SK-N-SH treated with all-trans-retinoic acid at 6 μM for 48 hours (cell line): ENCODE results near the gene ADM.

Source experiments
- ATAC-seq: fragments of 200-7000 bp; cut with Tn5 transposase; 3 replicates; pipeline ENCODE4 v1.9.1; 2020; ENCODE audit warnings: mild to moderate bottlenecking, moderate library complexity
- ARNTL ChIP-seq: fragments of 450-650 bp; formaldehyde crosslinking; IDR thresholded peaks from 2 replicates; pipeline ENCODE4 v1.5.0; 2020; ENCODE audit warnings: low read depth, mild to moderate bottlenecking, moderate library complexity, borderline replicate concordance
- BACH2 ChIP-seq: fragments of 250-450 bp; sonication (Bioruptor Pico); IDR thresholded peaks from 2 replicates; pipeline ENCODE4 v1.9.0; 2021; ENCODE audit warnings: mild to moderate bottlenecking, borderline replicate concordance
- CSDC2 ChIP-seq: fragments of 250-450 bp; sonication (Bioruptor Pico); IDR thresholded peaks from 2 replicates; pipeline ENCODE4 v1.5.0; 2020; ENCODE audit warnings: mild to moderate bottlenecking, moderate library complexity
- ESRRG ChIP-seq: fragments of 250-450 bp; sonication (Bioruptor Pico); IDR thresholded peaks from 2 replicates; pipeline ENCODE4 v1.6.1; 2021; ENCODE audit warnings: mild to moderate bottlenecking
- GLIS3 ChIP-seq: fragments of 250-450 bp; sonication (Bioruptor Pico); IDR thresholded peaks from 2 replicates; pipeline ENCODE4 v1.5.0; 2020; ENCODE audit warnings: mild to moderate bottlenecking, moderate library complexity
- OSR1 ChIP-seq: fragments of 250-450 bp; sonication (Bioruptor Pico); IDR thresholded peaks from 2 replicates; pipeline ENCODE4 v1.8.0; 2022; ENCODE audit warnings: moderate library complexity, mild to moderate bottlenecking, inconsistent platforms
- PPARA ChIP-seq: fragments of 250-450 bp; sonication (Bioruptor Pico); IDR thresholded peaks from 2 replicates; pipeline ENCODE4 v1.5.0; 2020; ENCODE audit warnings: mild to moderate bottlenecking, borderline replicate concordance
- RARB ChIP-seq: fragments of 250-450 bp; sonication (Bioruptor Pico); IDR thresholded peaks from 2 replicates; pipeline ENCODE4 v1.8.0; 2021; ENCODE audit warnings: mild to moderate bottlenecking, moderate library complexity
- SNAI2 ChIP-seq: fragments of 250-450 bp; sonication (Bioruptor Pico); IDR thresholded peaks from 2 replicates; pipeline ENCODE4 v1.5.0; 2020; ENCODE audit warnings: mild to moderate bottlenecking, moderate library complexity
- TCF4 ChIP-seq: fragments of 250-450 bp; sonication (Bioruptor Pico); IDR thresholded peaks from 2 replicates; pipeline ENCODE4 v1.8.0; 2021; ENCODE audit warnings: mild to moderate bottlenecking, moderate library complexity, borderline replicate concordance
- TOX ChIP-seq: fragments of 250-450 bp; sonication (Bioruptor Pico); IDR thresholded peaks from 2 replicates; pipeline ENCODE4 v1.8.0; 2021; ENCODE audit warnings: mild to moderate bottlenecking, moderate library complexity, borderline replicate concordance
- ZC3H10 ChIP-seq: fragments of 250-450 bp; sonication (Bioruptor Pico); IDR thresholded peaks from 2 replicates; pipeline ENCODE4 v1.5.1; 2021; ENCODE audit warnings: mild to moderate bottlenecking, moderate library complexity
- ZFP3 ChIP-seq: fragments of 250-450 bp; sonication (Bioruptor Pico); IDR thresholded peaks from 2 replicates; pipeline ENCODE4 v1.5.0; 2020; ENCODE audit warnings: mild to moderate bottlenecking, moderate library complexity
- ZFP30 ChIP-seq: fragments of 450-650 bp; formaldehyde crosslinking; IDR thresholded peaks from 2 replicates; pipeline ENCODE4 v1.5.0; 2022; ENCODE audit warnings: mild to moderate bottlenecking, moderate library complexity
- ZNF565 ChIP-seq: fragments of 450-650 bp; formaldehyde crosslinking; conservative IDR thresholded peaks from 2 replicates; pipeline ENCODE4 v1.5.0; 2020; ENCODE audit warnings: low read depth, mild to moderate bottlenecking, moderate library complexity
- ZNF70 ChIP-seq: fragments of 450-650 bp; formaldehyde crosslinking; IDR thresholded peaks from 2 replicates; pipeline ENCODE4 v1.5.0; 2020; ENCODE audit warnings: mild to moderate bottlenecking, moderate library complexity
- ZNF8 ChIP-seq: fragments of 450-650 bp; formaldehyde crosslinking; IDR thresholded peaks from 2 replicates; pipeline ENCODE4 v1.5.0; 2020; ENCODE audit warnings: mild to moderate bottlenecking, moderate library complexity
- TF ChIP-seq, protein P1 (sequence below): fragments of 250-450 bp; sonication (Bioruptor Pico); IDR thresholded peaks from 2 replicates; pipeline ENCODE4 v1.8.0; 2021; ENCODE audit warnings: low read depth, mild to moderate bottlenecking, moderate library complexity, borderline replicate concordance
- TF ChIP-seq, protein P2 (sequence below): fragments of 250-450 bp; sonication (Bioruptor Pico); IDR thresholded peaks from 2 replicates; pipeline ENCODE4 v1.5.0; 2020; ENCODE audit warnings: mild to moderate bottlenecking, moderate library complexity
- TF ChIP-seq, protein P3 (sequence below): fragments of 250-450 bp; sonication (Bioruptor Pico); IDR thresholded peaks from 2 replicates; pipeline ENCODE4 v1.5.1; 2020; ENCODE audit warnings: low read depth, mild to moderate bottlenecking, moderate library complexity
- TF ChIP-seq, protein P4 (sequence below): fragments of 250-450 bp; sonication (Bioruptor Pico); IDR thresholded peaks from 2 replicates; pipeline ENCODE4 v1.5.1; 2021; ENCODE audit warnings: mild to moderate bottlenecking, moderate library complexity

ADM gene

DNA sequence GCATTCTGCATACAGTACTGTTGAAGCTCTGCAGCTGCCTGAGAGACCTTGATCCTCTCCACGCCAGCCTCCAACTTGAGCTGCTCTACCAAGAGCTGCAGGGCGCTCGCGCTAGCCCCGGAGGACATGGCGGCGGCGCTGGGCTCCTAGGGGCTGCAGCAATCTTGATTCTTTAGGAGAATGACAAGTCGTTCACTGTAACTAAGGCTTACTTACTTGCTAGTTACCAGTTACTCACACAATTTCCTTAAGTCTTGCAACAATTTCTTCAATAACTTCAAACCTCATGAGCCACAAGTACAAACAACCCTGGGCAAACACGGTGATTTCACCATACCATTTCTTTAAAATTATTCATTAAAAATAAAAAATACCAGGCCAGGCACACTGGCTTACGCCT lies 32.7 kb upstream of the ADM start:
- no peak for ATAC-seq
- TF ChIP-seq ZFP30 (CRISPR knock-in tag) (no peak), RARB (CRISPR knock-in tag) (no peak), ARNTL (CRISPR knock-in tag) (no peak), BACH2 (CRISPR knock-in tag) (no peak), TOX (CRISPR knock-in tag) (no peak)

DNA sequence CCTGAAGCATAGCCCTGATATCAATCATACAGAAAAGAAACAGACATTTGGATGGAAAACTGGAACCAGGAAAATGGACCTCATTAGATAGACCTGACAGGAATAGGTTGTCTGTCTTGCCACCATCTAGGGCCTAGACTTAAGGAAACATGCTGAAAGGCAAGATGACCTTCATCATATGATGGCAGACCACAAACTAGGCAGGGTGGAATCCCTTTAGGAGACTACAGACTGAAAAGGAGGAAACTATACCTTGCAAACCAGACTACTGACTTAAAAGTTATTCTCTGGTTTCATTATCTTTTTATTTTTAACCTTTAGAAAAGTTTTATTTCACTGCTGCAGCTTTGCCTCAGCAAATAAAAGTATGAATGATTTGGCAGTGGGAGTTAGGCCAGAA lies 31.1 kb upstream of the ADM start:
- ATAC-seq = no peak
- no peak for TF ChIP-seq PPARA (CRISPR knock-in tag)
- TF ChIP-seq SNAI2 = no peak
- no peak for TF ChIP-seq ESRRG (CRISPR knock-in tag)
- no peak for TF ChIP-seq ARNTL (CRISPR knock-in tag)
- no peak for TF ChIP-seq ZFP3
- no peak for TF ChIP-seq ZNF70
- TF ChIP-seq, all 23 proteins: peak for 0

DNA sequence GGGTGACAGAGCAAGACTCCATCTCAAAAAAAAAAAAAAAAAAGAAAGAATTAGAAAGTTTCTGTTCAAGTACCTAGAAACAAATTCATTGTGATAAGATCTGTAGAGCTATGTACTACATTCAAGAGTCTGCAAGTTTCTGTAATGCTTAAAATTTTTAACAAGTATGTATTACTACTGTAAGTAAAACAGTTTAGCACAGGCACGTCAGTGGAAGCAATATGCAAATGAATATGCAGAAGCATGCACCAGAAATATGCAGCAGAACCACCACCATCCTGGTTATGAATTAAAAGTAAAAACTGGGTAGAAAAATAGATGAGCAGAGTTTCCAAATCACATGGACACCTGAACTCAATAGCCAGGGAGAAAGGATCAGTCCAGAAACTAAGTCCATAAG lies 30.1 kb upstream of the ADM start:
- no peak for ATAC-seq
- no peak for TF ChIP-seq ZNF8 (CRISPR knock-in tag)
- TF ChIP-seq, all 23 proteins: peak for 0

DNA sequence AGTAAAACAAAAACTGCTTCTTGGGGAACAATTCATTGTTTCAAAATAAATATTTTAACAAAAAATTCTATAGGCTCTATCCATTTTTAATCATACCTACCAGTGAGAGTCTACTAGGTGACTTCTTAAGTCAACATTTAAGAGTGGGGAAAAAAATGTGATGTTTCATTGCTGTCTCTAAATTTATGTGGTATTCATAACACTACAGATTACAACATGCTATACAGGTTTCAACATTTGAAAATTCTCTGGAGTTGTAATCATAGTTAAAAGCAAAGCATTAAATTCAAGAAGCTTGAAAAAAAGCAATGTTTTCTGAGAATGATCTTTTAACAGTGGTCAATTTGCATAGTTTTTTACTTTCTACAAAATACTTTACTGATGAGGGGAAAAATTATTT lies 29.2 kb upstream of the ADM start:
- TF ChIP-seq ZC3H10 (CRISPR knock-in tag) = no peak
- no peak for TF ChIP-seq CSDC2 (CRISPR knock-in tag)
- TF ChIP-seq ZNF565 (CRISPR knock-in tag) = no peak
- TF ChIP-seq TCF4 (CRISPR knock-in tag) = no peak
- no peak for TF ChIP-seq SNAI2
- TF ChIP-seq, protein P1, sequence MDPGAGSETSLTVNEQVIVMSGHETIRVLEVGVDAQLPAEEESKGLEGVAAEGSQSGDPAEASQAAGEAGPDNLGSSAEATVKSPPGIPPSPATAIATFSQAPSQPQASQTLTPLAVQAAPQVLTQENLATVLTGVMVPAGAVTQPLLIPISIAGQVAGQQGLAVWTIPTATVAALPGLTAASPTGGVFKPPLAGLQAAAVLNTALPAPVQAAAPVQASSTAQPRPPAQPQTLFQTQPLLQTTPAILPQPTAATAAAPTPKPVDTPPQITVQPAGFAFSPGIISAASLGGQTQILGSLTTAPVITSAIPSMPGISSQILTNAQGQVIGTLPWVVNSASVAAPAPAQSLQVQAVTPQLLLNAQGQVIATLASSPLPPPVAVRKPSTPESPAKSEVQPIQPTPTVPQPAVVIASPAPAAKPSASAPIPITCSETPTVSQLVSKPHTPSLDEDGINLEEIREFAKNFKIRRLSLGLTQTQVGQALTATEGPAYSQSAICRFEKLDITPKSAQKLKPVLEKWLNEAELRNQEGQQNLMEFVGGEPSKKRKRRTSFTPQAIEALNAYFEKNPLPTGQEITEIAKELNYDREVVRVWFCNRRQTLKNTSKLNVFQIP = no peak
- no peak for TF ChIP-seq PPARA (CRISPR knock-in tag)
- no peak for TF ChIP-seq ARNTL (CRISPR knock-in tag)
- no peak for TF ChIP-seq GLIS3 (CRISPR knock-in tag)
- no peak for TF ChIP-seq ZNF70
- TF ChIP-seq ZNF8 (CRISPR knock-in tag) = no peak
- no peak for ATAC-seq

DNA sequence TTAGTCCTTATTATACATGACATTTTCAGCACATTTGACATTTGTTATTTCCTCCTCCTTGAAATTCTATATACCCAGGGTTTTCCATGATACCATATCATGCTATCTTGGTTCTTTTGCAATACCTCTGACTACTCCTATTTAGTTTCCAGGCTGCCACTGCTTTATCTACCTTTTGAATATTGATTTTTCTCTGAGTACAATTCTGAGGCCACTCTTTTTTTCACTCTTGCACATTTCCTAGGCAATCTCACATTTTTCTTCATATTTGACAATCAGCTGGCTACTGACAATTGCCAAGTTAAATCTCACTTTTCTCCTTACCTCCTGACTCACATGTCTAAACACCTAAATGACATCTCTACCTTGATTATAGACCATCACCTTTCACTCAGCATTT lies 22.8 kb upstream of the ADM start:
- no peak for TF ChIP-seq OSR1
- TF ChIP-seq ARNTL (CRISPR knock-in tag) = no peak
- TF ChIP-seq SNAI2 = no peak
- TF ChIP-seq, protein P1 = no peak
- TF ChIP-seq CSDC2 (CRISPR knock-in tag) = no peak
- TF ChIP-seq TCF4 (CRISPR knock-in tag) = no peak
- TF ChIP-seq, protein P2, sequence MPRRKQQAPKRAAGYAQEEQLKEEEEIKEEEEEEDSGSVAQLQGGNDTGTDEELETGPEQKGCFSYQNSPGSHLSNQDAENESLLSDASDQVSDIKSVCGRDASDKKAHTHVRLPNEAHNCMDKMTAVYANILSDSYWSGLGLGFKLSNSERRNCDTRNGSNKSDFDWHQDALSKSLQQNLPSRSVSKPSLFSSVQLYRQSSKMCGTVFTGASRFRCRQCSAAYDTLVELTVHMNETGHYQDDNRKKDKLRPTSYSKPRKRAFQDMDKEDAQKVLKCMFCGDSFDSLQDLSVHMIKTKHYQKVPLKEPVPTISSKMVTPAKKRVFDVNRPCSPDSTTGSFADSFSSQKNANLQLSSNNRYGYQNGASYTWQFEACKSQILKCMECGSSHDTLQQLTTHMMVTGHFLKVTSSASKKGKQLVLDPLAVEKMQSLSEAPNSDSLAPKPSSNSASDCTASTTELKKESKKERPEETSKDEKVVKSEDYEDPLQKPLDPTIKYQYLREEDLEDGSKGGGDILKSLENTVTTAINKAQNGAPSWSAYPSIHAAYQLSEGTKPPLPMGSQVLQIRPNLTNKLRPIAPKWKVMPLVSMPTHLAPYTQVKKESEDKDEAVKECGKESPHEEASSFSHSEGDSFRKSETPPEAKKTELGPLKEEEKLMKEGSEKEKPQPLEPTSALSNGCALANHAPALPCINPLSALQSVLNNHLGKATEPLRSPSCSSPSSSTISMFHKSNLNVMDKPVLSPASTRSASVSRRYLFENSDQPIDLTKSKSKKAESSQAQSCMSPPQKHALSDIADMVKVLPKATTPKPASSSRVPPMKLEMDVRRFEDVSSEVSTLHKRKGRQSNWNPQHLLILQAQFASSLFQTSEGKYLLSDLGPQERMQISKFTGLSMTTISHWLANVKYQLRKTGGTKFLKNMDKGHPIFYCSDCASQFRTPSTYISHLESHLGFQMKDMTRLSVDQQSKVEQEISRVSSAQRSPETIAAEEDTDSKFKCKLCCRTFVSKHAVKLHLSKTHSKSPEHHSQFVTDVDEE = no peak
- TF ChIP-seq, protein P3, sequence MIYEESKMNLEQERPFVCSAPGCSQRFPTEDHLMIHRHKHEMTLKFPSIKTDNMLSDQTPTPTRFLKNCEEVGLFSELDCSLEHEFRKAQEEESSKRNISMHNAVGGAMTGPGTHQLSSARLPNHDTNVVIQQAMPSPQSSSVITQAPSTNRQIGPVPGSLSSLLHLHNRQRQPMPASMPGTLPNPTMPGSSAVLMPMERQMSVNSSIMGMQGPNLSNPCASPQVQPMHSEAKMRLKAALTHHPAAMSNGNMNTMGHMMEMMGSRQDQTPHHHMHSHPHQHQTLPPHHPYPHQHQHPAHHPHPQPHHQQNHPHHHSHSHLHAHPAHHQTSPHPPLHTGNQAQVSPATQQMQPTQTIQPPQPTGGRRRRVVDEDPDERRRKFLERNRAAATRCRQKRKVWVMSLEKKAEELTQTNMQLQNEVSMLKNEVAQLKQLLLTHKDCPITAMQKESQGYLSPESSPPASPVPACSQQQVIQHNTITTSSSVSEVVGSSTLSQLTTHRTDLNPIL (CRISPR knock-in tag) = no peak
- TF ChIP-seq ESRRG (CRISPR knock-in tag) = no peak
- no peak for TF ChIP-seq ZFP30 (CRISPR knock-in tag)
- no peak for TF ChIP-seq ZNF70
- TF ChIP-seq, protein P4, sequence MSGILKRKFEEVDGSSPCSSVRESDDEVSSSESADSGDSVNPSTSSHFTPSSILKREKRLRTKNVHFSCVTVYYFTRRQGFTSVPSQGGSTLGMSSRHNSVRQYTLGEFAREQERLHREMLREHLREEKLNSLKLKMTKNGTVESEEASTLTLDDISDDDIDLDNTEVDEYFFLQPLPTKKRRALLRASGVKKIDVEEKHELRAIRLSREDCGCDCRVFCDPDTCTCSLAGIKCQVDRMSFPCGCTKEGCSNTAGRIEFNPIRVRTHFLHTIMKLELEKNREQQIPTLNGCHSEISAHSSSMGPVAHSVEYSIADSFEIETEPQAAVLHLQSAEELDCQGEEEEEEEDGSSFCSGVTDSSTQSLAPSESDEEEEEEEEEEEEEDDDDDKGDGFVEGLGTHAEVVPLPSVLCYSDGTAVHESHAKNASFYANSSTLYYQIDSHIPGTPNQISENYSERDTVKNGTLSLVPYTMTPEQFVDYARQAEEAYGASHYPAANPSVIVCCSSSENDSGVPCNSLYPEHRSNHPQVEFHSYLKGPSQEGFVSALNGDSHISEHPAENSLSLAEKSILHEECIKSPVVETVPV (CRISPR knock-in tag) = no peak
- TF ChIP-seq ZFP3 = no peak
- no peak for TF ChIP-seq PPARA (CRISPR knock-in tag)
- no peak for TF ChIP-seq BACH2 (CRISPR knock-in tag)
- no peak for ATAC-seq
